Tibial artery (tissue), 4 donors: ENCODE results near the gene PATJ.
"Not testable (repeated sequence)": the region's sequence is repeated elsewhere in the genome, so short reads cannot be mapped to it uniquely, and the experiment has no call there.

ENCODE experiments used
- DNase-seq, 2 donors: peaks; one replicate each; pipeline ENCODE4 v3.0.0-alpha.2; 2019
- H3K27ac ChIP-seq, 2 donors: fragments of 200-600 bp; sonication (generic) in 1 of 2; 1 replicate in 1 of 2; 2 replicates in 1 of 2; pipeline ENCODE4 v1.5.1; 2018 to 2019; ENCODE audit warnings: mild to moderate bottlenecking in 1 of 2
- H3K27me3 ChIP-seq, 2 donors: fragments of 200-600 bp; sonication (generic) in 1 of 2; one replicate each; pipeline versions ENCODE4 v1.5.1 to v1.6.0; 2016 to 2019
- H3K36me3 ChIP-seq, 3 donors: fragments of 200-600 bp; sonication (generic) in 2 of 3; one replicate each; pipeline ENCODE4 v1.5.1; 2016 to 2019; ENCODE audit warnings: mild to moderate bottlenecking in 2 of 3
- H3K4me1 ChIP-seq, 4 donors: fragments of 200-600 bp; sonication (generic) in 2 of 4; 1 replicate in 3 of 4; 2 replicates in 1 of 4; pipeline ENCODE4 v1.5.1; 2016 to 2019
- H3K4me3 ChIP-seq, 2 donors: fragments of 200-600 bp; sonication (generic) in 1 of 2; 1 replicate in 1 of 2; 2 replicates in 1 of 2; pipeline ENCODE4 v1.5.1; 2018 to 2019; ENCODE audit warnings: mild to moderate bottlenecking in 2 of 2
- H3K9me3 ChIP-seq, 3 donors: fragments of 200-600 bp; sonication (generic) in 1 of 3; one replicate each; pipeline ENCODE4 v1.5.1; 2016 to 2019
- CTCF ChIP-seq, 2 experiments: fragments of 200-600 bp in 1 of 2; fragments of 450-650 bp in 1 of 2; IDR thresholded peaks; one replicate each; pipeline ENCODE4 v1.5.1; 2017 to 2019; ENCODE audit warnings: antibody characterized with exemption in 2 of 2, mild to moderate bottlenecking in 1 of 2, moderate library complexity in 1 of 2
- intact Hi-C: fragments of 100-400 bp; cut with DNase I; formaldehyde crosslinking; loops from one replicate; pipeline ENCODE4 v1.15.0; 2023; ENCODE audit warnings: low total_unique reads

Gene PATJ

GRCh38 chr1:61819421-61819820 is 77.1 kb downstream of the PATJ start:
- no peak for TF ChIP-seq CTCF (IDR thresholded peaks at IDR 0.05)
- H3K27ac ChIP-seq: no peak overlapping the region
- H3K27me3 ChIP-seq: no peaks in the 10 kb centered on the region
- H3K36me3 ChIP-seq: peaks cover 5 to 49% (median 6%) of the 10 kb centered on the region in 3 donors
- H3K9me3 ChIP-seq: no peaks in the 10 kb centered on the region
- H3K4me3 ChIP-seq: no peak overlapping the region
- H3K4me1 ChIP-seq: peaks cover 0 to under 1% (median 0%) of the 10 kb centered on the region in 4 donors
- intact Hi-C loops: no loop called here
- no peak for DNase-seq

- no peak for TF ChIP-seq CTCF (IDR thresholded peaks at IDR 0.05)
- peaks cover 17 to 60% (median 23%) of the 10 kb centered on the region in 3 donors for H3K36me3 ChIP-seq
- intact Hi-C loops: no loop called here
- peaks cover 0 to 22% (median 0%) of the 10 kb centered on the region in 4 donors for H3K4me1 ChIP-seq
- H3K27me3 ChIP-seq: no peaks in the 10 kb centered on the region
- H3K9me3 ChIP-seq: no peaks in the 10 kb centered on the region
- H3K4me3 ChIP-seq: no peak overlapping the region
- peak overlapping the region; percentile 30 to 59 for H3K27ac ChIP-seq
- no peak for DNase-seq
Measured at GRCh38 chr1:61825393-61825792, 83.1 kb downstream of the PATJ start.

- DNase-seq: no peak
- H3K9me3 ChIP-seq: no peaks in the 10 kb centered on the region
- H3K27ac ChIP-seq: no peak overlapping the region
- H3K27me3 ChIP-seq: no peaks in the 10 kb centered on the region
- peaks cover 0 to 30% (median 0%) of the 10 kb centered on the region in 4 donors for H3K4me1 ChIP-seq
- intact Hi-C loops: no loop called here
- no peak overlapping the region for H3K4me3 ChIP-seq
- peaks cover 17 to 29% (median 17%) of the 10 kb centered on the region in 3 donors for H3K36me3 ChIP-seq
- no peak for TF ChIP-seq CTCF (IDR thresholded peaks at IDR 0.05)
Measured at GRCh38 chr1:61828805-61829204, 86.5 kb downstream of the PATJ start.

GRCh38 chr1:61836649-61837048 is 94.4 kb downstream of the PATJ start:
- Histone ChIP-seq H3K4me1 (peaks cover 0 to 86% (median 42%) of the 10 kb centered on the region in 4 donors), H3K36me3 (no peaks in the 10 kb centered on the region), H3K4me3 (no peak overlapping the region), H3K9me3 (no peaks in the 10 kb centered on the region), H3K27me3 (no peaks in the 10 kb centered on the region), H3K27ac (peak overlapping the region; percentile 82 to 83)
- peak; percentile 73 to 85 for DNase-seq
- no peak for TF ChIP-seq CTCF (IDR thresholded peaks at IDR 0.05)
- intact Hi-C loops: no loop called here

GRCh38 chr1:61837607-61838006 is 95.3 kb downstream of the PATJ start:
- H3K36me3 ChIP-seq, H3K9me3 ChIP-seq, H3K27me3 ChIP-seq, intact Hi-C loops, H3K4me3 ChIP-seq, DNase-seq: not testable (repeated sequence)
- H3K27ac ChIP-seq: peak overlapping the region; percentile 82 to 83
- H3K4me1 ChIP-seq: peaks cover 0 to 96% (median 47%) of the 10 kb centered on the region in 4 donors

GRCh38 chr1:61839679-61840078 is 97.4 kb downstream of the PATJ start:
- H3K36me3 ChIP-seq: no peaks in the 10 kb centered on the region
- peaks cover 0 to 99% (median 46%) of the 10 kb centered on the region in 4 donors for H3K4me1 ChIP-seq
- H3K9me3 ChIP-seq: no peaks in the 10 kb centered on the region
- no peak overlapping the region for H3K4me3 ChIP-seq
- no peaks in the 10 kb centered on the region for H3K27me3 ChIP-seq
- H3K27ac ChIP-seq: peak overlapping the region; percentile 30 to 83
- TF ChIP-seq CTCF (IDR thresholded peaks at IDR 0.05): no peak
- intact Hi-C loops: no loop called here
- no peak for DNase-seq
